Middle frontal gyrus (tissue), 1 donor: ENCODE measurements around the gene TMEM143.
"Not testable (repeated sequence)": the region's sequence is repeated elsewhere in the genome, so short reads cannot be mapped to it uniquely, and the experiment has no call there.

ENCODE experiments used
- DNase-seq: peaks from one replicate; pipeline ENCODE4 v3.0.0-alpha.2; 2015; ENCODE audit warnings: low spot score; ENCODE audit errors: extremely low spot score

TMEM143 gene

DNA sequence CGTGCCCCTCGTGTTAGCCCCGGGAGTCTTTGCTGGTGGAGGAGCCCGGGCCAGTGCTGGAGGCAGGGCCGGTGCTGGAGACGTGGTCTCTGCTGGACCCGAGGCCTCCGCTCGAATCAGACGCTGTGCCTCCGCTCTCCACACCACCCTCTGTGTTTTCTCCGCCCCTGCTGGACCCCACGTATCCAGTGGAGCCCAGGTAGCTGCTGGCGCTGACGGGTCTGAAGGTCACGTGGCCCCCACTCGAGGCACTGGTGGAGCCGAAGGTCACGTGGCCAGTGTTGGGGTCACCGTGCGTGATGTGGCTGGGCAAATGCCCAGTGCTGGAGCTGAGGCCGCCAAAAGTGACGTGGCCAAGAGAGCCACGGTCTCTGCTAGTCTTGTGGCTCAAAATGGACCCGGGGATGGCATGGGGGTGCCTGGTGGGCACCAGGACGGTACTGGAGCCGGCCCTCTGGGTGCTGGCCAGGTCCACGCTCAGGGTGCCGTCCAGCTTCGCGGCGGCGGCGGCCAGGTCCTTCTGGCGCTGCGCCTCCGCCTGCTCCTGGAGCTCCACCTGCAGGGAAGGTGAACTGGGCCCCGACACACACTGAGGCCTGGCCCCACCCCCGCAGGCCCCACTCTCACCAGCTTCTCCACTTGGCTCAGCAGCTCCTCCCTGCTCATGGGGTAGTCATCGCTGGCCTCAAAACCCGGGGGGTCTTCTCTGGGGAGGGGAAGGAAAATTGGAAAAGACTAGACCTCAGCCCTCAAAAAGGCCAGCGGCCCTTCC lies 66.6 kb downstream of the TMEM143 start:
- no peak for DNase-seq

DNA sequence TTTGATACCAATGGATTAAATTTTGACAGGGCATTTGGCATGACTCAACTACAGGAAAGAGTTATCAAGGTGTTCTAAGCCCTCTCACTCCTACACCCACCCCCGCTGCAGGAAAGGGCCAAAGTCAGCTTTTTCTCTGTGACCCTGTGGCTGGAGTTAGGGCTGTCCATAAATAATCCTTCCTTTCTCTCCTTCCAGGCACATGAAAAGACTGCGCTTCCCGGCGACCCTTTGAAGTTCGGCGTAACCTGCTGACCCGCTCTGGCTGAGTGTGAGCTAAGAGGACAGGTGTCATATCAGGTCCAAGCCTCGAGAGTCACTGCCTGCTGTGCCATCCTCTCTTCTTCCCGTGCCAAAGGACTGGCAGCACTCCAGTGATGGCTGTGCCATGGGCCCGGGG lies 68.3 kb downstream of the TMEM143 start:
- no peak for DNase-seq

DNA sequence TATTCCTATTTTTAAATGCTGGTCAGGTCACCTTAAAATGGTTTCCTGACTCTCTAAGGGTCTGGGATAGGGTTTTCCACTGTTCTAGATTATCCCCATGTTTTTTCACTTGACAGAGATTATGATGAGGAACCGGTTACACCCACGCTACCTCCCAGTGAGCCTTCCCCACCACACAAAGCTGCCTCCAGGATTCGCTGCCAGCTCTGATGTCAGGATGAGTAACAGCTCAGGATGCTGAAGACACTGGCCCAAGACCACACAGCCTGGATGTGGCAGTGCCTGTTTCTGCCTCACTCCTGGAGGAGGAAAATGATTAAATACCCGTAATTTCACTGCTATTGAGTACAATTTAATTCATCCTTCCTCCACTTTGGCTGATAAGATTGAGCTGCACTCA lies 70.9 kb downstream of the TMEM143 start:
- no peak for DNase-seq

DNA sequence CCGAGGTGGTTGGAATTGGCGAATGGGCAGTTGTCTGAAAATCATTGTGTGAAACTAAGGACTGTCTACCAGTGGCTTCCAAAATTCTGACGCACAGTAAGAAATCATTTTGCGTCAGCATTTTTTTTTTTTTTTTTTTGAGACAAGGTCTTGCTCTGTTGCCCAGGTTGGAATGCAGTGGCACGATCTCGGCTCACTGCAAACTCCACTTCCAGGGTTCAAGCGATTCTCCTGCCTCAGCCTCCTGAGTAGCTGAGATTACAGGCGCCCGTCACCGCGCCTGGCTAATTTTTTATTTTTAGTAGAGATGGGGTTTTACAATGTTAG lies 72.3 kb downstream of the TMEM143 start:
- not testable (repeated sequence) for DNase-seq

DNA sequence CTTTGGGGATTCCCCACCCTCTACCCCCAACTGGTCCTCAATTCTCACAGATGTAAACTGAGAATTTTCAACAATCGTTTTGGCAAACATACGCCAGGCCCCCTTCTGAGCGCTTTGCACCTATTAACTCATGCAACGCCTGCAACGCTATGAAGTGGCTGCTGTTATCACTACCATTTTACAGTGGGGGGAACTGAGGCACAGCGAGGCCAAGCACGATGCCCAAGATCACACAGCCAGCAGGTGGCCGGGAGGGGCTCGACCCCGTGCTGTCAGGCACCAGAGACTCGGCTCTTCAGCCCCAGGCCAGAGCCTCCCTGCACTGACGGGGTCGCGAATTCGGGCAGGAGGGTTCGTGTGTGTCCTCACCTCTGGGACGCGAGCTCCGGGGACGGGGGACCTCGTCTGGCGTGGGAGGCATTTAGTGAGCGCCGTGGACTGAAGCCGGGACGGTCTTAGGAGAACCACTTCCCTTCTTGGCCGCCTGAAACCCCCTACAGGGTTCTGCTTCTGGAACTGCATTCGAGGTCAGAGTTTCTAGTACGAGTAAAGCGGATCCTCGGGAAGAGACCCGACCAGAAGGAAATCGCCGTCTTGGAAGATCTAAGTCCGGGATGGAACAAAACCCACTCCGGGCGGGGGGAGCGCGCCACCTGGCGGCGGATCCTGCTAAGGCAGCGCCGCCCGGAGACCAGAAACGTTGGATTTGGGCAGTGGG lies 72.8 kb downstream of the TMEM143 start:
- peak; percentile 39 for DNase-seq

DNA sequence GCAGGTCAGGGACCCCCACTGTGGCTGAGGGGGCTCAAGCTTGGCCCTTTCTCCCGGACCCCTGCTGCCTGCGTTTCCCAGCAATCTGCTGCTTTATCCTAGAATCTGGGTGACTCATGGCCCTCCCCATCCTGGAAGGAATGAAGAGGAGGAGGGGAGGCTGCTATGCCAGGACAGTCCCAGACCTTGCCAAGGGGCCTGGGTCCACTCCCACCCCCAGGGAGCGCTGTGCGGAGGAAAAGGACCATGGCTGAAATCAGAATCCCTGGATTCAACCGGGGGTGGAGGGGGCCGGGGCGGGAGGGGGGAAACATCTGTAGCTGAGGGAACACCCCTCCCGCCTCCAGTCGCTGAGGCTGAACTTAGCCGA lies 73.4 kb downstream of the TMEM143 start:
- DNase-seq = no peak

DNA sequence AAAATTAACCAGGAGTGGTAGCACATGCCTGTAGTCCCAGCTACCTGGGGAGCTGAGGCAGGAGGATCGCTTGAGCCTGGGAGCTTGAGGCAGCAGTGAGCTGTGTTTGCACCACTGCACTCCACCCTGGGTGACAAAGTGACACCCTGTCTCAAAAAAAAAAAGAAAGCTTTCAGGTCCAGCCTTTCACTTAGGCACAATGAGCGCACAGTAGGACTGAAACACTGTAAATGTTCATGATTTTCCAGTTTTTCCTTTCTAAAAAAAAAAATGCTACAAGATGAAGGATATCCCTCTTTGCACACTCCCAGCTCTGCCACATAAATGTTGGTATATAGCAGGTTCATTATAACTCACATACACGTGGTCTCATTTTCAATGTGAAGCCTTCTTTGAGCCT lies 76.0 kb downstream of the TMEM143 start:
- no peak for DNase-seq

DNA sequence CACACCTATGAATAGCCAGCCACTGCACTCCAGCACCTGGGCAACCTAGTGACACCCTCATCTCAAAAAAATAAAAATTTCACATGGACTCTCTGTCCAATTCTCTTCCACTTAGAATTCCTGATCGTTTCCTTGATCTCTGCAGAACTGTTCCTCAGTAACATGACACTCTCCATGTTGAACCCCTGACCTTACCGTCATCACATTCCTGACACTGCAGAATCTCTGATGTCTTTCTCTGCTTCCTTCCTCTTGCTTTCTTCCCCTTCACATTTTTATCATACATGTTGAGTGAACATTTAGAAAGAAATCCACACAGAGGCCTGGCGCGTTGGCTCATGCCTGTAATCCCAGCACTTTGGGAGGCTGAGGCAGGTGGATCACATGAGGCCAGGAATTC lies 78.8 kb downstream of the TMEM143 start:
- DNase-seq = no peak

DNA sequence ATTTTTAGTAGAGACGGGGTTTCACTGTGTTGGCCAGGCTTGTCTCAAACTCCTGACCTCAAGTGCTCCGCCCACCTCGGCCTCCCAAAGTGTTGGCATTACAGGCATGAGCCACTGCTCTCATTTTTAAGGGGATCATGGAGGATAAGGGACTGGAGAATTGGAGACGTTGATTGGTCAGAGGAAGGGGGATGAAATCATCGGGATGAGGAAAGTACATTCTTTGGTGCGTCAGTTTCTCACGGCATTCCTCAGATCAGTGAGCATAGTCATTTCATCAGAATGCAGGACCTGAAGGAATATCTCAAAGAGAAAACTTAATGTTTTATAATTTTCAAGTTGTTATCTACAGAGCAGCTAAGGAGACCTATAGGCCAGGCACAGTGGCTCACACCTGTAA lies 79.8 kb downstream of the TMEM143 start:
- DNase-seq = no peak
